ENCODE data around the gene COX7A2.

Gene COX7A2

GRCh38 chr6:75243333-75244062 lies at the start of gene COX7A2:
COX7A2 (minus strand) TSS chr6:75243801; CDS start chr6:75243734, 67 bp downstream.
- peak; percentile 66 to 82 (median 70) for DNase-seq (ENCODE audit: low read depth in 3 of 3)

- no peak for DNase-seq (ENCODE audit: low read depth in 3 of 3)
These were observed 49.0 kb upstream of the COX7A2 start for GRCh38 chr6:75292555-75292954.

- DNase-seq (ENCODE audit: low read depth in 3 of 3), result no peak
These were observed 48.1 kb upstream of the COX7A2 start for GRCh38 chr6:75291744-75292143.

GRCh38 chr6:75291331-75291730 lies 47.7 kb upstream of the COX7A2 start:
- DNase-seq (ENCODE audit: low read depth in 3 of 3), result no peak

GRCh38 chr6:75290136-75290945 lies 46.7 kb upstream of the COX7A2 start:
- no peak for DNase-seq (ENCODE audit: low read depth in 3 of 3)

GRCh38 chr6:75288023-75288422 lies 44.4 kb upstream of the COX7A2 start:
- no peak for DNase-seq (ENCODE audit: low read depth in 3 of 3)

- DNase-seq (ENCODE audit: low read depth in 3 of 3), result no peak
These were observed 43.8 kb upstream of the COX7A2 start for GRCh38 chr6:75287424-75287823.

- no peak for DNase-seq (ENCODE audit: low read depth in 3 of 3)
These were observed 43.4 kb upstream of the COX7A2 start for GRCh38 chr6:75286955-75287354.

GRCh38 chr6:75285283-75285639 lies 41.7 kb upstream of the COX7A2 start:
- no peak for DNase-seq (ENCODE audit: low read depth in 3 of 3)

GRCh38 chr6:75284632-75285282 lies 41.2 kb upstream of the COX7A2 start, which contains the start of gene TMEM30A:
TMEM30A (minus strand) TSS chr6:75284792; CDS start chr6:75284638, 154 bp downstream.
- DNase-seq (ENCODE audit: low read depth in 3 of 3), result peak; percentile 88 to 95 (median 92)

- no peak for DNase-seq (ENCODE audit: low read depth in 3 of 3)
These were observed 40.5 kb upstream of the COX7A2 start for GRCh38 chr6:75283907-75284631.

- no peak for DNase-seq (ENCODE audit: low read depth in 3 of 3)
These were observed 39.1 kb upstream of the COX7A2 start for GRCh38 chr6:75282706-75283105.

GRCh38 chr6:75281653-75282052 lies 38.1 kb upstream of the COX7A2 start:
- no peak for DNase-seq (ENCODE audit: low read depth in 3 of 3)

GRCh38 chr6:75280131-75280855 lies 36.7 kb upstream of the COX7A2 start:
- DNase-seq (ENCODE audit: low read depth in 3 of 3), result no peak

- DNase-seq (ENCODE audit: low read depth in 3 of 3), result no peak
These were observed 35.8 kb upstream of the COX7A2 start for GRCh38 chr6:75279418-75279817.

GRCh38 chr6:75278474-75279077 lies 35.0 kb upstream of the COX7A2 start:
- no peak for DNase-seq (ENCODE audit: low read depth in 3 of 3)

- DNase-seq (ENCODE audit: low read depth in 3 of 3), result no peak
These were observed 31.5 kb upstream of the COX7A2 start for GRCh38 chr6:75275067-75275466.

- no peak for DNase-seq (ENCODE audit: low read depth in 3 of 3)
These were observed 29.4 kb upstream of the COX7A2 start for GRCh38 chr6:75273009-75273408.

GRCh38 chr6:75272145-75272840 lies 28.7 kb upstream of the COX7A2 start:
- DNase-seq (ENCODE audit: low read depth in 3 of 3), result no peak

- no peak for DNase-seq (ENCODE audit: low read depth in 3 of 3)
These were observed 25.4 kb upstream of the COX7A2 start for GRCh38 chr6:75268988-75269354.

All from stimulated activated CD4-positive, alpha-beta T cell treated with anti-CD3 and anti-CD28 coated beads, TNF-alpha, amount 100 ng/mL, for 48 hours (primary cell).